Tibial nerve (tissue), 4 donors: Measurements from ENCODE around the gene FAM13A. TPM values are rescaled to one million over a fixed set of nuclear protein-coding genes. Genes with fewer than 3 reads are reported as not detected.
"Not testable (repeated sequence)": the region's sequence is repeated elsewhere in the genome, so short reads cannot be mapped to it uniquely, and the experiment has no call there.

Experiments used
- DNase-seq, 2 donors: peaks; one replicate each; pipeline ENCODE4 v3.0.0-alpha.2; 2019; ENCODE audit warnings: low spot score in 2 of 2
- H3K27ac ChIP-seq, 4 donors: fragments of 200-600 bp; sonication (generic) in 3 of 4; one replicate each; pipeline ENCODE4 v1.5.1; 2017 to 2019; ENCODE audit warnings: mild to moderate bottlenecking in 1 of 4
- H3K27me3 ChIP-seq, 2 donors: fragments of 200-600 bp; sonication (generic) in 1 of 2; one replicate each; pipeline versions ENCODE4 v1.5.1 to v1.6.0; 2017 to 2019
- H3K36me3 ChIP-seq, 3 donors: fragments of 200-600 bp; sonication (generic); one replicate each; pipeline ENCODE4 v1.5.1; 2018 to 2019
- H3K4me1 ChIP-seq, 4 donors: fragments of 200-600 bp; sonication (generic) in 3 of 4; one replicate each; pipeline ENCODE4 v1.5.1; 2017 to 2019
- H3K4me3 ChIP-seq, 4 donors: fragments of 200-600 bp; sonication (generic) in 3 of 4; one replicate each; pipeline ENCODE4 v1.5.1; 2017 to 2019; ENCODE audit warnings: mild to moderate bottlenecking in 1 of 4, moderate library complexity in 1 of 4
- H3K9me3 ChIP-seq, 4 donors: fragments of 200-600 bp; sonication (generic) in 3 of 4; one replicate each; pipeline ENCODE4 v1.5.1; 2017 to 2019
- EP300 ChIP-seq, 2 donors: sonication (generic); formaldehyde crosslinking; IDR thresholded peaks; one replicate each; pipeline ENCODE4 v1.6.1; 2017; ENCODE audit warnings: antibody characterized with exemption in 2 of 2, mild to moderate bottlenecking in 1 of 2
- POLR2A ChIP-seq, 2 donors: fragments of 450-650 bp; IDR thresholded peaks; one replicate each; pipeline ENCODE4 v1.6.1; 2017; ENCODE audit warnings: antibody characterized with exemption in 2 of 2, mild to moderate bottlenecking in 2 of 2, moderate library complexity in 2 of 2
- WGBS, 2 donors: methylation state at CpG; one replicate each; pipeline ENCODE4 v1.1.5; 2018; 5-methylcytosine and 5-hydroxymethylcytosine counted together
- total RNA-seq, 4 donors: library from RNA; depleted of rRNA; stranded (reverse); fragments of >200 nt; gene quantifications; one replicate each; pipeline ENCODE4 v1.1.0, GENCODE V29; 2016
- TF ChIP-seq, protein P1 (sequence below), 5 experiments: fragments of 200-600 bp in 3 of 5; fragments of 450-650 bp in 2 of 5; sonication (generic) in 3 of 5; IDR thresholded peaks; one replicate each; pipeline ENCODE4 v1.5.1; 2016 to 2019; ENCODE audit warnings: antibody characterized with exemption in 5 of 5, mild to moderate bottlenecking in 3 of 5, moderate library complexity in 2 of 5

FAM13A gene
- total RNA-seq, 4 donors from 2014 or later = 48.8 to 77.6 (median 58.8) TPM

GRCh38 chr4:89023140-89023539 is 33.8 kb downstream of the FAM13A start:
- peaks cover 0 to 12% (median 0%) of the 10 kb centered on the region in 3 donors for H3K36me3 ChIP-seq
- DNase-seq = no peak
- H3K27ac ChIP-seq = no peak overlapping the region
- peaks cover 0 to 6% (median 0%) of the 10 kb centered on the region in 4 donors for H3K4me1 ChIP-seq
- no peak overlapping the region for H3K4me3 ChIP-seq
- H3K9me3 ChIP-seq = no peaks in the 10 kb centered on the region
- no peak for TF ChIP-seq EP300 (IDR thresholded peaks at IDR 0.05)
- TF ChIP-seq, protein P1, sequence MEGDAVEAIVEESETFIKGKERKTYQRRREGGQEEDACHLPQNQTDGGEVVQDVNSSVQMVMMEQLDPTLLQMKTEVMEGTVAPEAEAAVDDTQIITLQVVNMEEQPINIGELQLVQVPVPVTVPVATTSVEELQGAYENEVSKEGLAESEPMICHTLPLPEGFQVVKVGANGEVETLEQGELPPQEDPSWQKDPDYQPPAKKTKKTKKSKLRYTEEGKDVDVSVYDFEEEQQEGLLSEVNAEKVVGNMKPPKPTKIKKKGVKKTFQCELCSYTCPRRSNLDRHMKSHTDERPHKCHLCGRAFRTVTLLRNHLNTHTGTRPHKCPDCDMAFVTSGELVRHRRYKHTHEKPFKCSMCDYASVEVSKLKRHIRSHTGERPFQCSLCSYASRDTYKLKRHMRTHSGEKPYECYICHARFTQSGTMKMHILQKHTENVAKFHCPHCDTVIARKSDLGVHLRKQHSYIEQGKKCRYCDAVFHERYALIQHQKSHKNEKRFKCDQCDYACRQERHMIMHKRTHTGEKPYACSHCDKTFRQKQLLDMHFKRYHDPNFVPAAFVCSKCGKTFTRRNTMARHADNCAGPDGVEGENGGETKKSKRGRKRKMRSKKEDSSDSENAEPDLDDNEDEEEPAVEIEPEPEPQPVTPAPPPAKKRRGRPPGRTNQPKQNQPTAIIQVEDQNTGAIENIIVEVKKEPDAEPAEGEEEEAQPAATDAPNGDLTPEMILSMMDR (IDR thresholded peaks at IDR 0.05) = no peak
- no peak for TF ChIP-seq POLR2A (IDR thresholded peaks at IDR 0.05)
- 72 to 88% methylated on average over 1 of the region's 1 CpG for WGBS, 2 donors
- H3K27me3 ChIP-seq = no peaks in the 10 kb centered on the region

GRCh38 chr4:89022426-89023128 is 34.4 kb downstream of the FAM13A start:
- TF ChIP-seq, protein P1 (IDR thresholded peaks at IDR 0.05) = no peak
- TF ChIP-seq POLR2A (IDR thresholded peaks at IDR 0.05) (no peak), EP300 (IDR thresholded peaks at IDR 0.05) (no peak)
- no peak for DNase-seq
- 66 to 70% methylated on average over 7 of the region's 7 CpGs for WGBS, 2 donors
- H3K4me1 ChIP-seq = peaks cover 0 to 6% (median 0%) of the 10 kb centered on the region in 4 donors
- H3K9me3 ChIP-seq = no peaks in the 10 kb centered on the region
- peaks cover 0 to 13% (median 0%) of the 10 kb centered on the region in 3 donors for H3K36me3 ChIP-seq
- no peak overlapping the region for H3K27ac ChIP-seq
- no peak overlapping the region for H3K4me3 ChIP-seq
- H3K27me3 ChIP-seq = no peaks in the 10 kb centered on the region

DNA sequence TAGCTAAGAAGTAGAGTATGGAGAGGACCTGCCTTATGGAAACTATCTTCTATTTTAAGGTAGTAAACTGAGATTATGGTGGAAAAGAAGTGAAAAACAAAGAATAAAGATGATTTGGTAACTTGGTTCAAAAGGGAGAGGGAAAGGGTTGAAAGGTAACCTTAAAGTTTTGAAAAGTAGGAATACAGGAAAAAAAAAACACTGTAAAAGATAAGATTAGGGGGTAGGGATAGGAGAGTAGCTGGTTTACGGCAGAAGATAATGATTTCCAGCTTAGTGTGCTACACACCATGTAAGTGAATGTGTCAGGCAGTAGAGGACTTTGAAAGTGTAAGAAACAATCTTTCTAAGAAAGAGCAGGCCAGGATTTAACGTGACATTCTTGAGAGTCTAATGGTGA is 35.3 kb downstream of the FAM13A start:
- peaks cover 0 to 6% (median 0%) of the 10 kb centered on the region in 4 donors for H3K4me1 ChIP-seq
- no peaks in the 10 kb centered on the region for H3K9me3 ChIP-seq
- DNase-seq = no peak
- H3K27ac ChIP-seq = no peak overlapping the region
- no peak for TF ChIP-seq POLR2A (IDR thresholded peaks at IDR 0.05)
- WGBS, 2 donors = 65 to 69% methylated on average over 2 of the region's 2 CpGs
- no peak overlapping the region for H3K4me3 ChIP-seq
- peaks cover 0 to 15% (median 0%) of the 10 kb centered on the region in 3 donors for H3K36me3 ChIP-seq
- H3K27me3 ChIP-seq = no peaks in the 10 kb centered on the region

DNA sequence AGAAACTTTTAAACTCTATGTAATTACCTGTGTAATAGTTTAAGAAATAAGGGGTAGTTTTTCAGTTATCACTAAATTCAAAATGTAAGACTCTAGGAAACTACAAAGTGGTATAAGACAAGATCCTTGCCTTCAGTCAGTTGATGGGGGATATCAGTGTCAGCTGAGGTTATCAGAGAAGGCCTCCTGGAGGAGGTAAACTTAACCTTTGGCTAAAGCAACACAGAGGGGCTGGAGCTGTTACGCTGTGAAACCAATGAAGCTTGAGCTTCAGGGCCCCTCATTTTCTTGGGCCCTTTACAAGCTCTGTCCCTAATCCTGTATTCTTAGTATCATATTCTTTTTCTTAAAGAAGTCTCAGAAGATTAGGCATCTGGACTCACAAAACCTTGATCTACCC is 35.9 kb downstream of the FAM13A start:
- H3K4me3 ChIP-seq = no peak overlapping the region
- no peaks in the 10 kb centered on the region for H3K27me3 ChIP-seq
- no peak for DNase-seq
- no peak overlapping the region for H3K27ac ChIP-seq
- H3K36me3 ChIP-seq = peaks cover 0 to 20% (median 0%) of the 10 kb centered on the region in 3 donors
- TF ChIP-seq, protein P1 (IDR thresholded peaks at IDR 0.05) = no peak
- TF ChIP-seq EP300 (IDR thresholded peaks at IDR 0.05) (no peak), POLR2A (IDR thresholded peaks at IDR 0.05) (no peak)
- H3K9me3 ChIP-seq = no peaks in the 10 kb centered on the region
- H3K4me1 ChIP-seq = peaks cover 0 to 6% (median 0%) of the 10 kb centered on the region in 4 donors
- WGBS, 2 donors = 100% methylated on average over 1 of the region's 1 CpG

DNA sequence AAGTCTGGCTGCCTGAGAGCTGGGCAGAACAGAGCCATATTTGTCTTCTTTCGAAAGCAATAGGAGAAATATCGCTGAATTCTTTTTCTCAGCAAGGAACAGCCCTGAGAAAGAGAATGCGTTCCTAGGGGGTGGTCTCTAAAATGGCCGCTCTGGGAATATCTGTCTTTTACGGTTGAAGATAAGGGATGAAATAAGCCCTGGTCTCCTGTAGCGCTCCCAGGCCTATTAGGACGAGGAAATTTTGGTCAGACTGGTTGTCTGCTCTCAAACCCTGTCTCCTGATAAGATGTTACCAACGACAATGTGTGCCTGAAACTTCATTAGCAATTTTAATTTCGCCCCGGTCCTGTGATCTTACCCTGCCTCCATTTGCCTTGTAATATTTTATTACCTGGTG is 42.1 kb downstream of the FAM13A start:
- DNase-seq, H3K27ac ChIP-seq, H3K4me3 ChIP-seq, H3K9me3 ChIP-seq, H3K27me3 ChIP-seq, H3K4me1 ChIP-seq: not testable (repeated sequence)
- peaks cover 0 to 42% (median 0%) of the 10 kb centered on the region in 3 donors for H3K36me3 ChIP-seq
- WGBS, 2 donors = 92 to 95% methylated on average over 10 of the region's 10 CpGs

GRCh38 chr4:89009761-89010369 is 47.1 kb downstream of the FAM13A start:
- 90 to 94% methylated on average over 5 of the region's 5 CpGs for WGBS, 2 donors
- Histone ChIP-seq H3K4me1 (no peaks in the 10 kb centered on the region), H3K9me3 (peaks cover 0 to 3% (median 0%) of the 10 kb centered on the region in 4 donors), H3K36me3 (peaks cover 0 to 41% (median 0%) of the 10 kb centered on the region in 3 donors), H3K27me3 (no peaks in the 10 kb centered on the region), H3K27ac (no peak overlapping the region), H3K4me3 (no peak overlapping the region)
- DNase-seq = no peak
- no peak for TF ChIP-seq POLR2A (IDR thresholded peaks at IDR 0.05)
- no peak for TF ChIP-seq EP300 (IDR thresholded peaks at IDR 0.05)
- TF ChIP-seq, protein P1 (IDR thresholded peaks at IDR 0.05) = no peak
